Measurements from ENCODE around the gene CHST13. TPM values are rescaled to one million over a fixed set of nuclear protein-coding genes. Genes with fewer than 3 reads are reported as not detected.
A peak's percentile ranks its signal among the peaks of the same experiment; 100 is the strongest.

The CHST13 gene
- polyA plus RNA-seq, 3 donors, result 16.6 to 41.8 (median 39.2) TPM

GRCh38 chr3:126556637-126557414 lies 32.9 kb downstream of the CHST13 start:
- no peak overlapping the region for H3K27ac Mint-ChIP-seq
- DNase-seq, result peak in 1 of 3 donors; percentile 0
- no peak overlapping the region for H3K4me3 Mint-ChIP-seq
- Histone ChIP-seq H3K27me3 (ENCODE audit: control insufficient read depth in 2 of 2, insufficient read depth in 2 of 2, low read length in 2 of 2) (no peaks in the 10 kb centered on the region), H3K27ac (ENCODE audit: low read depth in 1 of 2, low read length in 2 of 2) (no peak overlapping the region), H3K4me3 (replicated peaks in 1 of 3; ENCODE audit: low read depth in 2 of 3, low read length in 3 of 3) (no peak overlapping the region), H3K4me1 (ENCODE audit: control insufficient read depth in 1 of 2, insufficient read depth in 2 of 2, low read length in 2 of 2) (no peaks in the 10 kb centered on the region), H3K36me3 (replicated peaks in 1 of 2; ENCODE audit: control insufficient read depth in 1 of 2, insufficient read depth in 2 of 2, low read length in 2 of 2) (no peaks in the 10 kb centered on the region), H3K9me3 (replicated peaks in 1 of 2; ENCODE audit: control insufficient read depth in 1 of 2, insufficient read depth in 1 of 2, low read length in 2 of 2) (no peaks in the 10 kb centered on the region), H4K20me1 (ENCODE audit: insufficient read depth, low read length) (no peaks in the 10 kb centered on the region), H3K4me2 (replicated peaks; ENCODE audit: extremely low read depth, low read length, poor library complexity, severe bottlenecking) (no peak overlapping the region), H2AFZ (ENCODE audit: insufficient read depth, low read depth, low read length, poor library complexity, severe bottlenecking) (no peak overlapping the region), H3K79me2 (ENCODE audit: insufficient read depth, low read length) (no peaks in the 10 kb centered on the region), H3K9ac (ENCODE audit: insufficient read depth, low read length, poor library complexity, severe bottlenecking) (no peak overlapping the region)
- H3K36me3 Mint-ChIP-seq, result no peaks in the 10 kb centered on the region
- 96% methylated on average over 8 of the region's 8 CpGs for WGBS (ENCODE audit: insufficient coverage)
- intact Hi-C loops (cut with micrococcal nuclease), result no loop called here
- peaks cover 0 to 8% (median 2%) of the 10 kb centered on the region in 3 donors for H3K27me3 Mint-ChIP-seq (ENCODE audit: low read depth in 3 of 3)
- peaks cover 0 to 2% (median 0%) of the 10 kb centered on the region in 7 donors for H3K9me3 Mint-ChIP-seq
- TF ChIP-seq CTCF (IDR thresholded peaks at IDR 0.05), result no peak
- H3K4me1 Mint-ChIP-seq, result no peaks in the 10 kb centered on the region

- H3K27ac Mint-ChIP-seq, result no peak overlapping the region
- H3K4me1 Mint-ChIP-seq, result no peaks in the 10 kb centered on the region
- Histone ChIP-seq H4K20me1 (ENCODE audit: insufficient read depth, low read length) (no peaks in the 10 kb centered on the region), H3K27ac (ENCODE audit: low read depth in 1 of 2, low read length in 2 of 2) (no peak overlapping the region), H3K27me3 (ENCODE audit: control insufficient read depth in 2 of 2, insufficient read depth in 2 of 2, low read length in 2 of 2) (no peaks in the 10 kb centered on the region), H3K36me3 (replicated peaks in 1 of 2; ENCODE audit: control insufficient read depth in 1 of 2, insufficient read depth in 2 of 2, low read length in 2 of 2) (no peaks in the 10 kb centered on the region), H2AFZ (ENCODE audit: insufficient read depth, low read depth, low read length, poor library complexity, severe bottlenecking) (no peak overlapping the region), H3K79me2 (ENCODE audit: insufficient read depth, low read length) (no peaks in the 10 kb centered on the region), H3K4me2 (replicated peaks; ENCODE audit: extremely low read depth, low read length, poor library complexity, severe bottlenecking) (no peak overlapping the region), H3K4me3 (replicated peaks in 1 of 3; ENCODE audit: low read depth in 2 of 3, low read length in 3 of 3) (no peak overlapping the region), H3K9ac (ENCODE audit: insufficient read depth, low read length, poor library complexity, severe bottlenecking) (no peak overlapping the region), H3K4me1 (ENCODE audit: control insufficient read depth in 1 of 2, insufficient read depth in 2 of 2, low read length in 2 of 2) (no peaks in the 10 kb centered on the region), H3K9me3 (replicated peaks in 1 of 2; ENCODE audit: control insufficient read depth in 1 of 2, insufficient read depth in 1 of 2, low read length in 2 of 2) (no peaks in the 10 kb centered on the region)
- no peak overlapping the region for H3K4me3 Mint-ChIP-seq
- 97% methylated on average over 11 of the region's 11 CpGs for WGBS (ENCODE audit: insufficient coverage)
- peaks cover 0 to 2% (median 0%) of the 10 kb centered on the region in 7 donors for H3K9me3 Mint-ChIP-seq
- intact Hi-C loops (cut with micrococcal nuclease), result no loop called here
- no peaks in the 10 kb centered on the region for H3K36me3 Mint-ChIP-seq
- H3K27me3 Mint-ChIP-seq (ENCODE audit: low read depth in 3 of 3), result peaks cover 0 to 8% (median 2%) of the 10 kb centered on the region in 3 donors
- no peak for TF ChIP-seq CTCF (IDR thresholded peaks at IDR 0.05)
- no peak for DNase-seq
Observed at GRCh38 chr3:126557415-126557745, 33.4 kb downstream of the CHST13 start.

All from CD14-positive monocyte (primary cell).